ENCODE data around the gene FMNL2.

DNA sequence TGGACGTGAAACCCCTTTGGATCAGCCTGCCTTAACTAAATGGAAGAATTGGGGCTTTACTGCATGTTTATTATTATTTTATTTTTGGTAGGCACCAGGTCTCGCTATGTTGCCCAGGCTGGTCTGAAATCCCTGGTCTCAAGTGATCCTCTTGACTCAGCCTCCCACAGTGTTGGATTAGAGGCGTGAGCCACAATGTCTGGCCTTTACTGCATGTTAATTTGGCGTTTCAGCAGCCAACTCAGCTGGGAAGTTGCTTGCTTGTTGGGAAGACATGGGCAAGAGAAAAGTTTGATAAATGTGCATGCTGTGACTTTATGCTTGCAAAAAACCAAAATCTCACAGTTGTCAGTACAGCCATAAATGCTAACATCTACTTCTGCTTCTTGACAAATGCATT, 105.1 kb downstream of the FMNL2 start:
- TF ChIP-seq, protein P1, sequence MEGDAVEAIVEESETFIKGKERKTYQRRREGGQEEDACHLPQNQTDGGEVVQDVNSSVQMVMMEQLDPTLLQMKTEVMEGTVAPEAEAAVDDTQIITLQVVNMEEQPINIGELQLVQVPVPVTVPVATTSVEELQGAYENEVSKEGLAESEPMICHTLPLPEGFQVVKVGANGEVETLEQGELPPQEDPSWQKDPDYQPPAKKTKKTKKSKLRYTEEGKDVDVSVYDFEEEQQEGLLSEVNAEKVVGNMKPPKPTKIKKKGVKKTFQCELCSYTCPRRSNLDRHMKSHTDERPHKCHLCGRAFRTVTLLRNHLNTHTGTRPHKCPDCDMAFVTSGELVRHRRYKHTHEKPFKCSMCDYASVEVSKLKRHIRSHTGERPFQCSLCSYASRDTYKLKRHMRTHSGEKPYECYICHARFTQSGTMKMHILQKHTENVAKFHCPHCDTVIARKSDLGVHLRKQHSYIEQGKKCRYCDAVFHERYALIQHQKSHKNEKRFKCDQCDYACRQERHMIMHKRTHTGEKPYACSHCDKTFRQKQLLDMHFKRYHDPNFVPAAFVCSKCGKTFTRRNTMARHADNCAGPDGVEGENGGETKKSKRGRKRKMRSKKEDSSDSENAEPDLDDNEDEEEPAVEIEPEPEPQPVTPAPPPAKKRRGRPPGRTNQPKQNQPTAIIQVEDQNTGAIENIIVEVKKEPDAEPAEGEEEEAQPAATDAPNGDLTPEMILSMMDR (IDR thresholded peaks at IDR 0.05) = no peak
- TF ChIP-seq POLR2A (IDR thresholded peaks at IDR 0.05) (no peak), POLR2AphosphoS5 (IDR thresholded peaks at IDR 0.05) (no peak)

All from stomach (tissue), 4 donors.